SK-N-SH (cell line): ENCODE measurements around the gene FUS. TPM values are rescaled to one million over a fixed set of nuclear protein-coding genes. Genes with fewer than 3 reads are reported as not detected.

ENCODE experiments used
- CTCF ChIA-PET: fragments of 300-600, 350-600 bp; formaldehyde crosslinking; extraction: SDS; loops from one replicate; lab custom pipeline; 2021; lab: Yijun Ruan, JAX
- POLR2A ChIA-PET: fragments of 350-600 bp; sonication (Branson Sonifier 250); formaldehyde crosslinking; extraction: SDS; loops from one replicate; lab custom pipeline; 2020; ENCODE audit warnings: antibody characterized with exemption, inconsistent platforms; lab: Yijun Ruan, JAX
- DNase-seq: peaks from one replicate; pipeline ENCODE4 v3.0.0; 2012
- H2AFZ ChIP-seq: fragments of 200-600 bp; sonication (generic); 2 replicates; pipeline ENCODE4 v1.8.1; 2016; ENCODE audit warnings: antibody characterized with exemption, mild to moderate bottlenecking, low read depth
- H3F3A ChIP-seq: fragments of 200-600 bp; sonication (generic); replicated peaks from 2 replicates; pipeline ENCODE3; 2016; ENCODE audit warnings: antibody characterized with exemption, mild to moderate bottlenecking; ENCODE audit not compliant: insufficient read depth
- H3K27ac ChIP-seq, 2 experiments: fragments of 200-500 bp in 1 of 2; fragments of 200-600 bp in 1 of 2; sonication (Bioruptor generic) in 1 of 2; sonication (generic), shearing (Covaris generic) in 1 of 2; 2 replicates each; pipeline versions ENCODE4 v1.5.1 to v1.6.1; 2014 to 2016; ENCODE audit warnings: low read depth in 2 of 2, inconsistent platforms in 1 of 2, low read length in 1 of 2, mild to moderate bottlenecking in 1 of 2, mixed read lengths in 1 of 2
- H3K27me3 ChIP-seq: fragments of 200-600 bp; sonication (generic), shearing (Covaris generic); 2 replicates; pipeline ENCODE4 v1.6.1; 2016; ENCODE audit warnings: mixed run types; ENCODE audit not compliant: insufficient read depth
- H3K36me3 ChIP-seq, 2 experiments: fragments of 200-500 bp in 1 of 2; fragments of 200-600 bp in 1 of 2; sonication (Bioruptor generic) in 1 of 2; sonication (generic) in 1 of 2; replicated peaks in 1 of 2; 2 replicates each; pipeline versions ENCODE3 to v1.5.1; 2014 to 2016; ENCODE audit warnings: low read length in 1 of 2, mild to moderate bottlenecking in 1 of 2; ENCODE audit not compliant: insufficient read depth in 2 of 2, control insufficient read depth in 1 of 2
- H3K4me1 ChIP-seq, 2 experiments: fragments of 200-500 bp in 1 of 2; fragments of 200-600 bp in 1 of 2; sonication (Bioruptor generic) in 1 of 2; sonication (generic), shearing (Covaris generic) in 1 of 2; 2 replicates each; pipeline versions ENCODE4 v1.5.1 to v1.6.1; 2014 to 2016; ENCODE audit warnings: low read depth in 1 of 2, low read length in 1 of 2, mixed run types in 1 of 2; ENCODE audit not compliant: insufficient read depth in 2 of 2, control insufficient read depth in 1 of 2
- H3K4me2 ChIP-seq: fragments of 200-600 bp; sonication (generic), shearing (Covaris generic); 2 replicates; pipeline ENCODE4 v1.6.1; 2017; ENCODE audit warnings: mixed run types
- H3K4me3 ChIP-seq, 2 experiments: fragments of 200-500 bp in 1 of 2; fragments of 200-600 bp in 1 of 2; sonication (Bioruptor generic) in 1 of 2; sonication (generic), shearing (Covaris generic) in 1 of 2; 2 replicates each; pipeline versions ENCODE4 v1.5.1 to v1.8.1; 2014 to 2016; ENCODE audit warnings: low read depth in 2 of 2, inconsistent platforms in 1 of 2, low read length in 1 of 2, mild to moderate bottlenecking in 1 of 2, mixed read lengths in 1 of 2, moderate library complexity in 1 of 2
- H3K79me2 ChIP-seq: fragments of 200-600 bp; sonication (generic); 2 replicates; pipeline ENCODE4 v1.8.1; 2017; ENCODE audit warnings: mild to moderate bottlenecking; ENCODE audit not compliant: insufficient read depth
- H3K9ac ChIP-seq: fragments of 200-600 bp; sonication (generic); 2 replicates; pipeline ENCODE4 v1.6.1; 2017; ENCODE audit warnings: mixed run types
- H3K9me2 ChIP-seq: fragments of 200-600 bp; sonication (generic); 2 replicates; pipeline ENCODE4 v1.6.1; 2017; ENCODE audit warnings: mixed run types
- H3K9me3 ChIP-seq: fragments of 200-600 bp; sonication (generic); 2 replicates; pipeline ENCODE4 v1.6.1; 2017; ENCODE audit warnings: mixed run types, mild to moderate bottlenecking, moderate library complexity
- H4K20me1 ChIP-seq: fragments of 200-600 bp; sonication (generic); 2 replicates; pipeline ENCODE4 v1.6.1; 2017; ENCODE audit warnings: mild to moderate bottlenecking, mixed run types; ENCODE audit not compliant: insufficient read depth
- CTCF ChIP-seq: fragments of 200-600 bp; sonication (generic); IDR thresholded peaks from 2 replicates; pipeline ENCODE4 v1.6.1; 2017; ENCODE audit warnings: antibody characterized with exemption, mild to moderate bottlenecking, moderate library complexity
- ELF1 ChIP-seq: IDR thresholded peaks from 2 replicates; pipeline ENCODE4 v1.4.0; 2012
- EP300 ChIP-seq, 2 experiments: IDR thresholded peaks; 2 replicates each; pipeline versions ENCODE4 v1.4.0 to v1.6.1; 2012; ENCODE audit warnings: borderline replicate concordance in 1 of 2, low read depth in 1 of 2, low read length in 1 of 2
- FOSL2 ChIP-seq: IDR thresholded peaks from 2 replicates; pipeline ENCODE4 v1.4.0; 2012; ENCODE audit warnings: low read depth, mild to moderate bottlenecking, moderate library complexity, borderline replicate concordance
- FOXJ3 ChIP-seq: sonication (generic); formaldehyde crosslinking; IDR thresholded peaks from 2 replicates; pipeline ENCODE4 v1.5.1; 2020; ENCODE audit warnings: mild to moderate bottlenecking, missing genetic modification reagents
- FOXM1 ChIP-seq: IDR thresholded peaks from 2 replicates; pipeline ENCODE4 v1.4.0; 2012; ENCODE audit warnings: low read depth, mild to moderate bottlenecking
- GABPA ChIP-seq: IDR thresholded peaks from 2 replicates; pipeline ENCODE4 v1.4.0; 2012; ENCODE audit warnings: low read depth, mild to moderate bottlenecking
- GATA2 ChIP-seq: sonication (generic); formaldehyde crosslinking; IDR thresholded peaks from 2 replicates; pipeline ENCODE4 v1.5.0; 2020; ENCODE audit warnings: mild to moderate bottlenecking, missing genetic modification reagents
- JUND ChIP-seq: IDR thresholded peaks from 2 replicates; pipeline ENCODE4 v1.4.0; 2012
- NFIC ChIP-seq: IDR thresholded peaks from 2 replicates; pipeline ENCODE4 v1.4.0; 2012; ENCODE audit warnings: borderline replicate concordance
- POLR2AphosphoS5 ChIP-seq: IDR thresholded peaks from 2 replicates; pipeline ENCODE4 v1.6.1; 2012; ENCODE audit warnings: low read depth, low read length
- RAD21 ChIP-seq: IDR thresholded peaks from 2 replicates; pipeline ENCODE4 v1.6.1; 2012; ENCODE audit warnings: mild to moderate bottlenecking, low read length
- RCOR1 ChIP-seq: fragments of 150-350 bp; IDR thresholded peaks from 2 replicates; pipeline ENCODE4 v1.6.1; 2017; ENCODE audit warnings: antibody characterized with exemption, low read length
- SMC3 ChIP-seq: IDR thresholded peaks from 2 replicates; pipeline ENCODE4 v1.6.1; 2012; ENCODE audit warnings: low read depth, low read length, improper control_type of control experiment
- YY1 ChIP-seq: IDR thresholded peaks from 2 replicates; pipeline ENCODE4 v1.4.0; 2012; ENCODE audit warnings: low read depth, mild to moderate bottlenecking
- ZBTB33 ChIP-seq: IDR thresholded peaks from 2 replicates; pipeline ENCODE4 v1.4.0; 2012; ENCODE audit warnings: low read depth, borderline replicate concordance
- WGBS: methylation state at CpG from one replicate; pipeline ENCODE4 v1.1.6; 2017; ENCODE audit warnings: low lambda C conversion rate; 5-methylcytosine and 5-hydroxymethylcytosine counted together
- polyA plus RNA-seq, 3 experiments: library from polyadenylated mRNA; depleted of rRNA; stranded (reverse); fragments of >200 nt; gene quantifications; 2 replicates each; pipeline ENCODE4 v1.2.3, GENCODE V29; 2012
- TF ChIP-seq, protein P1 (sequence below): IDR thresholded peaks from 2 replicates; pipeline ENCODE4 v1.4.0; 2012; ENCODE audit warnings: low read depth, borderline replicate concordance
- TF ChIP-seq, protein P2 (sequence below): IDR thresholded peaks from 2 replicates; pipeline ENCODE4 v1.6.1; 2012; ENCODE audit warnings: mild to moderate bottlenecking, low read depth, low read length, moderate library complexity

Gene FUS
- polyA plus RNA-seq, 1 of the 3 experiments (the other 2 are of a cell fraction) = 429 TPM

- no peak overlapping the region for H3K27ac ChIP-seq
- no peak overlapping the region for H2AFZ ChIP-seq
- no peaks in the 10 kb centered on the region for H3K9me2 ChIP-seq
- peaks cover 82% of the 10 kb centered on the region for H4K20me1 ChIP-seq
- DNase-seq = no peak
- TF ChIP-seq NFIC (no peak), SMC3 (no peak), CTCF (no peak), POLR2AphosphoS5 (no peak), FOXM1 (no peak), JUND (no peak), FOSL2 (no peak)
- POLR2A ChIA-PET = interaction anchor here (0.6 to 1.7 kb wide), 3 partner anchors 15 to 20 kb away, joined by 3 to 5 read pairs (median 4); no protein-coding TSS in a partner anchor
- no peak overlapping the region for H3K9ac ChIP-seq
- H3F3A ChIP-seq = peaks cover 33% of the 10 kb centered on the region
- peak overlapping the region; percentile 92 for H3K4me2 ChIP-seq
- H3K4me1 ChIP-seq = peaks cover 9 to 15% of the 10 kb centered on the region in 2 experiments; a peak in 2 of 4 replicates
- CTCF ChIA-PET = interaction anchor here (0.6 to 1.7 kb wide), 7 partner anchors 12 to 684 kb away, joined by 3 to 5 read pairs (median 3); partner anchors contain the start of genes HSD3B7 and ZNF843
- no peak overlapping the region; a peak in 1 of 4 replicates for H3K4me3 ChIP-seq
- peaks cover 57 to 79% of the 10 kb centered on the region in 2 experiments for H3K36me3 ChIP-seq
- WGBS = 90% methylated on average over 10 of the region's 10 CpGs
- H3K9me3 ChIP-seq = no peaks in the 10 kb centered on the region
- peaks cover 95% of the 10 kb centered on the region for H3K79me2 ChIP-seq
- H3K27me3 ChIP-seq = no peaks in the 10 kb centered on the region
Observed at GRCh38 chr16:31183432-31184428, 3.8 kb downstream of the FUS start.

GRCh38 chr16:31184888-31185287 lies 4.9 kb downstream of the FUS start:
- CTCF ChIA-PET = interaction anchor here (0.6 to 1.4 kb wide), 3 partner anchors 43 to 527 kb away, joined by 3 to 5 read pairs (median 3); no protein-coding TSS in a partner anchor
- WGBS = 97% methylated on average over 14 of the region's 14 CpGs
- Histone ChIP-seq H3K79me2 (peaks cover 99% of the 10 kb centered on the region), H4K20me1 (peaks cover 94% of the 10 kb centered on the region), H3K4me2 (no peak overlapping the region), H2AFZ (no peak overlapping the region), H3K9ac (no peak overlapping the region), H3K27ac (no peak overlapping the region), H3K36me3 (peaks cover 69 to 91% of the 10 kb centered on the region in 2 experiments), H3K27me3 (no peaks in the 10 kb centered on the region), H3K4me3 (no peak overlapping the region), H3K4me1 (peaks cover 9 to 15% of the 10 kb centered on the region in 2 experiments; a peak in 2 of 4 replicates), H3F3A (peaks cover 40% of the 10 kb centered on the region), H3K9me3 (no peaks in the 10 kb centered on the region), H3K9me2 (no peaks in the 10 kb centered on the region)
- POLR2A ChIA-PET = no interaction called here
- no peak for DNase-seq
- TF ChIP-seq YY1 (no peak), GABPA (no peak), FOXJ3 (CRISPR knock-in tag) (no peak), RAD21 (no peak), SMC3 (no peak), EP300 (IDR thresholded peaks at IDR 0.05; ENCODE audit: borderline replicate concordance in 1 of 2, low read depth in 1 of 2, low read length in 1 of 2) (no peak), JUND (no peak), FOSL2 (no peak), ZBTB33 (no peak), GATA2 (CRISPR knock-in tag) (no peak), ELF1 (no peak), RCOR1 (no peak)
- TF ChIP-seq, protein P1, sequence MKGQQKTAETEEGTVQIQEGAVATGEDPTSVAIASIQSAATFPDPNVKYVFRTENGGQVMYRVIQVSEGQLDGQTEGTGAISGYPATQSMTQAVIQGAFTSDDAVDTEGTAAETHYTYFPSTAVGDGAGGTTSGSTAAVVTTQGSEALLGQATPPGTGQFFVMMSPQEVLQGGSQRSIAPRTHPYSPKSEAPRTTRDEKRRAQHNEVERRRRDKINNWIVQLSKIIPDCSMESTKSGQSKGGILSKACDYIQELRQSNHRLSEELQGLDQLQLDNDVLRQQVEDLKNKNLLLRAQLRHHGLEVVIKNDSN = no peak
- TF ChIP-seq, protein P2, sequence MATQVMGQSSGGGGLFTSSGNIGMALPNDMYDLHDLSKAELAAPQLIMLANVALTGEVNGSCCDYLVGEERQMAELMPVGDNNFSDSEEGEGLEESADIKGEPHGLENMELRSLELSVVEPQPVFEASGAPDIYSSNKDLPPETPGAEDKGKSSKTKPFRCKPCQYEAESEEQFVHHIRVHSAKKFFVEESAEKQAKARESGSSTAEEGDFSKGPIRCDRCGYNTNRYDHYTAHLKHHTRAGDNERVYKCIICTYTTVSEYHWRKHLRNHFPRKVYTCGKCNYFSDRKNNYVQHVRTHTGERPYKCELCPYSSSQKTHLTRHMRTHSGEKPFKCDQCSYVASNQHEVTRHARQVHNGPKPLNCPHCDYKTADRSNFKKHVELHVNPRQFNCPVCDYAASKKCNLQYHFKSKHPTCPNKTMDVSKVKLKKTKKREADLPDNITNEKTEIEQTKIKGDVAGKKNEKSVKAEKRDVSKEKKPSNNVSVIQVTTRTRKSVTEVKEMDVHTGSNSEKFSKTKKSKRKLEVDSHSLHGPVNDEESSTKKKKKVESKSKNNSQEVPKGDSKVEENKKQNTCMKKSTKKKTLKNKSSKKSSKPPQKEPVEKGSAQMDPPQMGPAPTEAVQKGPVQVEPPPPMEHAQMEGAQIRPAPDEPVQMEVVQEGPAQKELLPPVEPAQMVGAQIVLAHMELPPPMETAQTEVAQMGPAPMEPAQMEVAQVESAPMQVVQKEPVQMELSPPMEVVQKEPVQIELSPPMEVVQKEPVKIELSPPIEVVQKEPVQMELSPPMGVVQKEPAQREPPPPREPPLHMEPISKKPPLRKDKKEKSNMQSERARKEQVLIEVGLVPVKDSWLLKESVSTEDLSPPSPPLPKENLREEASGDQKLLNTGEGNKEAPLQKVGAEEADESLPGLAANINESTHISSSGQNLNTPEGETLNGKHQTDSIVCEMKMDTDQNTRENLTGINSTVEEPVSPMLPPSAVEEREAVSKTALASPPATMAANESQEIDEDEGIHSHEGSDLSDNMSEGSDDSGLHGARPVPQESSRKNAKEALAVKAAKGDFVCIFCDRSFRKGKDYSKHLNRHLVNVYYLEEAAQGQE = no peak
